Hepatocyte (in vitro differentiated cells): ENCODE results near the gene MYO5C. TPM values are rescaled to one million over a fixed set of nuclear protein-coding genes. Genes with fewer than 3 reads are reported as not detected.

Experiments used
- DNase-seq: peaks from one replicate; pipeline ENCODE4 v3.0.0-alpha.2; 2016; ENCODE audit warnings: low spot score
- H2AFZ ChIP-seq: fragments of 200-600 bp; sonication (generic); 2 replicates; pipeline ENCODE4 v1.6.0; 2016; ENCODE audit warnings: antibody characterized with exemption, mild to moderate bottlenecking
- H3K27ac ChIP-seq: fragments of 200-600 bp; sonication (generic); 2 replicates; pipeline ENCODE4 v1.5.1; 2016; ENCODE audit warnings: mild to moderate bottlenecking
- H3K27me3 ChIP-seq: fragments of 200-600 bp; sonication (generic); 2 replicates; pipeline ENCODE4 v1.6.1; 2016
- H3K36me3 ChIP-seq: fragments of 200-600 bp; sonication (generic); replicated peaks from 2 replicates; pipeline ENCODE4 v1.5.1; 2016; ENCODE audit warnings: low read depth; ENCODE audit not compliant: insufficient read depth
- H3K4me1 ChIP-seq: fragments of 200-600 bp; sonication (generic); 2 replicates; pipeline ENCODE4 v1.5.1; 2016; ENCODE audit warnings: mild to moderate bottlenecking, moderate library complexity; ENCODE audit not compliant: insufficient read depth
- H3K4me2 ChIP-seq: fragments of 200-600 bp; sonication (generic); 2 replicates; pipeline ENCODE4 v1.6.0; 2016
- H3K4me3 ChIP-seq: fragments of 200-600 bp; sonication (generic); 2 replicates; pipeline ENCODE4 v1.5.1; 2016; ENCODE audit warnings: mild to moderate bottlenecking
- H3K79me2 ChIP-seq: fragments of 200-600 bp; sonication (generic); 2 replicates; pipeline ENCODE4 v1.6.0; 2017; ENCODE audit warnings: mild to moderate bottlenecking
- H3K9me2 ChIP-seq: fragments of 200-600 bp; sonication (generic); replicated peaks from 2 replicates; pipeline ENCODE4 v1.6.0; 2017; ENCODE audit warnings: mild to moderate bottlenecking; ENCODE audit not compliant: insufficient read depth
- H3K9me3 ChIP-seq: fragments of 200-600 bp; sonication (generic); 2 replicates; pipeline ENCODE4 v1.5.1; 2016; ENCODE audit warnings: low read depth, mild to moderate bottlenecking
- H4K20me1 ChIP-seq: fragments of 200-600 bp; sonication (generic); 2 replicates; pipeline ENCODE4 v1.6.0; 2016; ENCODE audit warnings: mild to moderate bottlenecking; ENCODE audit not compliant: insufficient read depth, poor library complexity, severe bottlenecking
- CTCF ChIP-seq: fragments of 200-600 bp; sonication (generic); IDR thresholded peaks from 2 replicates; pipeline ENCODE4 v1.5.1; 2016; ENCODE audit warnings: antibody characterized with exemption, mild to moderate bottlenecking; ENCODE audit not compliant: poor library complexity
- EZH2 ChIP-seq: fragments of 200-600 bp; sonication (generic); IDR thresholded peaks from 2 replicates; pipeline ENCODE4 v1.6.1; 2016; ENCODE audit warnings: antibody characterized with exemption, mild to moderate bottlenecking, borderline replicate concordance
- EZH2phosphoT487 ChIP-seq: fragments of 200-600 bp; sonication (generic); IDR thresholded peaks from one replicate; pipeline ENCODE4 v1.6.1; 2018; ENCODE audit warnings: antibody characterized with exemption, mild to moderate bottlenecking, low read depth, moderate library complexity; ENCODE audit not compliant: unreplicated experiment, severe bottlenecking
- WGBS: methylation state at CpG from one replicate; pipeline ENCODE4 v1.1.6; 2016; ENCODE audit warnings: low lambda C conversion rate; ENCODE audit errors: missing lambda C conversion rate; 5-methylcytosine and 5-hydroxymethylcytosine counted together
- polyA plus RNA-seq: library from polyadenylated mRNA; unstranded; fragments of >200 nt; fragmentation: Nextera tagmentation; extraction: Ambion mirVana; gene quantifications from 2 replicates; pipeline ENCODE4 v1.2.1, GENCODE V29; 2016
- total RNA-seq: library from RNA; depleted of rRNA; stranded (reverse); fragments of >200 nt; gene quantifications from 2 replicates; pipeline ENCODE4 v1.2.3, GENCODE V29; 2014

MYO5C gene
- total and polyA plus RNA-seq, 2 experiments from 2014 or later = 10.2 to 18.2 TPM

GRCh38 chr15:52256366-52256765 is 39.2 kb downstream of the MYO5C start:
- H4K20me1 ChIP-seq = no peaks in the 10 kb centered on the region
- H3K27me3 ChIP-seq = no peaks in the 10 kb centered on the region
- no peaks in the 10 kb centered on the region for H3K9me2 ChIP-seq
- H3K9me3 ChIP-seq = no peaks in the 10 kb centered on the region
- H3K4me2 ChIP-seq = peak overlapping the region; percentile 56
- H3K79me2 ChIP-seq = no peaks in the 10 kb centered on the region
- 9% methylated on average over 10 of the region's 10 CpGs for WGBS
- no peak for TF ChIP-seq EZH2
- TF ChIP-seq CTCF = peak; percentile 66
- no peaks in the 10 kb centered on the region for H3K36me3 ChIP-seq
- peaks cover 5% of the 10 kb centered on the region for H3K4me1 ChIP-seq
- no peak overlapping the region for H3K4me3 ChIP-seq
- peak; percentile 81 for DNase-seq
- H3K27ac ChIP-seq = no peak overlapping the region
- H2AFZ ChIP-seq = no peak overlapping the region

- Histone ChIP-seq H3K9me3 (no peaks in the 10 kb centered on the region), H3K27me3 (no peaks in the 10 kb centered on the region), H3K4me1 (peaks cover 5% of the 10 kb centered on the region), H3K9me2 (no peaks in the 10 kb centered on the region), H3K79me2 (no peaks in the 10 kb centered on the region), H3K36me3 (no peaks in the 10 kb centered on the region), H2AFZ (no peak overlapping the region), H3K27ac (no peak overlapping the region), H3K4me3 (no peak overlapping the region), H3K4me2 (no peak overlapping the region), H4K20me1 (no peaks in the 10 kb centered on the region)
- DNase-seq = no peak
- 68% methylated on average over 6 of the region's 6 CpGs for WGBS
- TF ChIP-seq EZH2 = no peak
- TF ChIP-seq CTCF = no peak
- TF ChIP-seq EZH2phosphoT487 = no peak
Measured at GRCh38 chr15:52255935-52256334, 39.7 kb downstream of the MYO5C start.

- 74% methylated on average over 1 of the region's 1 CpG for WGBS
- TF ChIP-seq CTCF = no peak
- no peak for TF ChIP-seq EZH2
- TF ChIP-seq EZH2phosphoT487 = no peak
- H3K27ac ChIP-seq = no peak overlapping the region
- no peak overlapping the region for H2AFZ ChIP-seq
- H3K79me2 ChIP-seq = no peaks in the 10 kb centered on the region
- H3K4me2 ChIP-seq = no peak overlapping the region
- no peaks in the 10 kb centered on the region for H3K9me2 ChIP-seq
- no peaks in the 10 kb centered on the region for H3K36me3 ChIP-seq
- H3K4me3 ChIP-seq = no peak overlapping the region
- no peak for DNase-seq
- no peaks in the 10 kb centered on the region for H3K27me3 ChIP-seq
- H4K20me1 ChIP-seq = no peaks in the 10 kb centered on the region
- peaks cover 5% of the 10 kb centered on the region for H3K4me1 ChIP-seq
- no peaks in the 10 kb centered on the region for H3K9me3 ChIP-seq
Measured at GRCh38 chr15:52255008-52255407, 40.6 kb downstream of the MYO5C start.

- DNase-seq = no peak
- WGBS = 86% methylated on average over 4 of the region's 4 CpGs
- TF ChIP-seq EZH2 = no peak
- no peak for TF ChIP-seq CTCF
- TF ChIP-seq EZH2phosphoT487 = no peak
- Histone ChIP-seq H4K20me1 (no peaks in the 10 kb centered on the region), H3K79me2 (no peaks in the 10 kb centered on the region), H3K27ac (no peak overlapping the region), H3K27me3 (no peaks in the 10 kb centered on the region), H3K4me3 (no peak overlapping the region), H3K36me3 (no peaks in the 10 kb centered on the region), H2AFZ (no peak overlapping the region), H3K4me2 (no peak overlapping the region), H3K9me3 (no peaks in the 10 kb centered on the region), H3K4me1 (peaks cover 5% of the 10 kb centered on the region), H3K9me2 (no peaks in the 10 kb centered on the region)
Measured at GRCh38 chr15:52254391-52254790, 41.2 kb downstream of the MYO5C start.
